LNCAP (cell line): ENCODE measurements around the gene MESP2.

ENCODE experiments used
- CTCF ChIP-seq: fragments of 450-650 bp; IDR thresholded peaks from 2 replicates; pipeline ENCODE4 v1.5.1; 2017; ENCODE audit warnings: mild to moderate bottlenecking

Gene MESP2

DNA sequence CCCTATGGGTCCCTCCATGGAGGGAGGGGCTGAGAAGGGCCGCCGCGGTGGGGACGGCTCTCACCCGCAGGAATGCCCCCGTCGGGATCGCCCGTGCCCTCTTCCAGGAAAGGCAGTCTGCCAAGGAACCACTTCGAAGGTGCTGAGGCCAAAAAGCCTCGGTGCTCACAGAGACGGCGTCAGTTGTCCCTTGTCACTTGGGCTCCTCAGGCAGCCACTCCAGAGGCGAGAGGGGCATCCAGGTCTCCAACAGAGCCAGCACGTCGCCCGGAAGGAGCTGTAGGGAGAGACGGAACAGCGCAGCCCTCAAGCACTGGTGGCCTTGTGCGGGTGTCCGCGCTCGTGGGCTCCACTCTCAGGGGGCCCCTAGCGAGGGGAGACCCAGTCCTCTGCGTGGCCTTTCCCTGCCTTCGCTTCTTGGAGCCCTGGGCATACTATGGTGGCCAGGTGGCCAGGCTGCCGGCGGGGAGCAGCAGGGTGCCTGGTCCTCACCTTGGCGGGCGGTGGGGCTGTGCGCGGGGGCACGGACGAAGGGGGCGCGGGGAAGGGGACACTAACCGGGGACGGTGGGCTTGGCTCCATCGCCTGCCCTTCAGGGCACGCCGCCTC lies 26.1 kb upstream of the MESP2 start:
- TF ChIP-seq CTCF: no peak

DNA sequence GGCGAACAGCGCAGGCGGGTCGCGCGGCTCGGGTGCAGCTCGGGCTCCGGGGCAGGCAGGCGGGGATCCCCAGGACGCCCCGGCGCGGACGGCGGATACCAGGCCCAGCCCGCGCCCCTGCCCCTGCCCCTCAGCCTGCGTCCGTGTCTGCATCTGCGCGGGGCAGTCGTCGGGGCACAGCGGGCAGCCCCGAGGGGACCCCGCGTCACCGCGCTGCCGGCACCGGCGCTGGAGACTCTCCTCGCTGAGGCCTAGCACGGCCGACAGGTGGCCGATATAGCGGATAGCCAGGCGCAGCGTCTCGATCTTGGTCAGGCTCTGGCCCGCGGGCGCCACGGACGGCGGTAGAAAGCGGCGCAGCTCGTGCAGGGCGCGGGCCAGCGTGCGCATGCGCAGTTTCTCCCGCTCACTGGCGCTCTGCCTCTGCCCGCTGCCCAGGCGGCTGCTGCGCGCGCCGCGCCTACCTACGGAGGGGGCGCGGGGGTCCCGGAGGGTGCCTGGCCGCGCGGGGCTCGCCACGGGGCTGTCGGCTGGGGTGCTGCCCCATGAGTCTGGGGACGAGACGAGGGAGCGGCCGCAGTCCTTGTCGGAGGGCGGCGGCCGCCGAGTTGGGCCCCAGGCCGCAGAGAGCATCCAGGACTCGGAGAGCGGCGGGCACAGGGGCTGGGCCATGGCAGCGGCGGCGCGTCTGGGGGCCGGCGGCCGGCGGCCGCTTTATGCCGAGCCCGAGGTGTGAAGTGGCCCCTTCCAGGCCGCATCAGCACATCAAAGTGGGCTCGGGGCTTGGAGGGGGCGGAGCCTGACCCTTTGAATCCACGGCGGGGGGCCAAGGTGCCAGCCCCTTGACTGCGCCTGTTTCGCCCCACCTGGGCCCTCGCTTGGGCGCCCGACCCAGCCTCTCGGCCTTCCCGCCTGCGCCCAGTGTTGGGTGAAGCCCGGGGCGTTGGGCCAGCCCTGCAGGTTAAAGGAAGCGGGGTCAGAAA lies 25.3 kb upstream of the MESP2 start, which contains the start of gene MESP1:
MESP1 (minus strand) TSS at position 690 of the 983 bp plus-strand sequence; CDS start at position 672, 18 bp downstream.
- TF ChIP-seq CTCF: peak; percentile 64

DNA sequence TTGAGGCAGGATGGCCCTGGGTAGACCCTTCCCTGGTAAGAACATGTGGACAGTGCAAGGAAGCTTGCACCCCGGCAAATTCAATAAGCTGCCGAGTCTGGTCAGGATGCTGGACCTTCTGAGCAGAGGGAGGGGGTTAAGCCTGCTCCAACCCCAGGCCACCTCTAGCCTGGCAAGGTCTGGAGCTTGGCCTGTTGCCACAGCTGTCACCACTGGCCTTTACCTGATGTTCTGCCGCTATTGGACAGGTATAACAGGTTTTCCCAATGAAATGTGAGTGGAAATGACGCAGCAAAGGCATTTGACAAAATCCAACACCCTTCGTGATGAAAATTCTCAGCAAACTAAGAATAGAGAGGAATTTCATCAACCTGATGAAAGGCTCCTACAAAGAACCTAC lies 24.4 kb upstream of the MESP2 start:
- no peak for TF ChIP-seq CTCF

DNA sequence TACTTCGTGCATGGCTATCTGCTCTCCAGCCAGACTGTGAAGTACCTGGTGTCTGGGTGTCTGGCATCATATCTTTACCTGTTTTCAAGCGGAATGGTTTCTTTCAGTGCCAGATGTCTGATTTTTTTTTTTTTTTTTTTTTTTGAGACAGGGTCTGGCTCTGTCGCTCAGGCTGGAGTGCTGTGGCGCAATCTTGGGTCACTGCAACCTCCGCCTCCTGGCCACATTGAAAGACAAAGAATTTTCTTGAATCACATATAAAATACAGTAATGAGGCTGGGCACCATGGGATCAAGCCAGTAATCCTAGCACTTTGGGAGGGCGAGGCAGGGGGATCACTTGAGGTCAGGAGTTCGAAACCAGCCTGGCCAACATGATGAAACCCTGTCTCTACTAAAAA lies 22.3 kb upstream of the MESP2 start:
- no peak for TF ChIP-seq CTCF

- no peak for TF ChIP-seq CTCF
Measured at GRCh38 chr15:89754361-89755154, 21.6 kb upstream of the MESP2 start.

GRCh38 chr15:89755701-89756100 lies 20.4 kb upstream of the MESP2 start:
- TF ChIP-seq CTCF: no peak

DNA sequence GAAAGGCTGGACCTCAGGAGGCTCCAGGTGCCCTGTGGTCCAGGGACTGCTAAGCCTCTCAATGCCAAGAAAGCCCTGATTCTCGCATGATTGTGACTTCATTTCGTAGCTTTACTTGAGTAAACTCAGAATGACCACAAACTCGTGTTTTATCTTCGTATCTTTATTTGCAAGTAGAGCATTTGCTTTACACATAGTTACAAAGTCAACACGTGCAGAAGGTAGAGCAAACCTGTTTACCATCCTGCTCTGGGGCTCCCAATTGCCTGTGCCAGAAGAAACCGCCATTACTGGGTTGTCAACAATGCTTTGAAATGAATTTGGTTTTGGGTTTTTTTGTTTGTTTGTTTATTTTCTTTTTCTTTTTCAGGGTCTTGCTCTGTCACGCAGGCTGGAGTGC lies 19.2 kb upstream of the MESP2 start:
- TF ChIP-seq CTCF: no peak
